ENCODE measurements around the gene DCHS1.
A peak's percentile ranks its signal among the peaks of the same experiment; 100 is the strongest.

DCHS1 gene

DNA sequence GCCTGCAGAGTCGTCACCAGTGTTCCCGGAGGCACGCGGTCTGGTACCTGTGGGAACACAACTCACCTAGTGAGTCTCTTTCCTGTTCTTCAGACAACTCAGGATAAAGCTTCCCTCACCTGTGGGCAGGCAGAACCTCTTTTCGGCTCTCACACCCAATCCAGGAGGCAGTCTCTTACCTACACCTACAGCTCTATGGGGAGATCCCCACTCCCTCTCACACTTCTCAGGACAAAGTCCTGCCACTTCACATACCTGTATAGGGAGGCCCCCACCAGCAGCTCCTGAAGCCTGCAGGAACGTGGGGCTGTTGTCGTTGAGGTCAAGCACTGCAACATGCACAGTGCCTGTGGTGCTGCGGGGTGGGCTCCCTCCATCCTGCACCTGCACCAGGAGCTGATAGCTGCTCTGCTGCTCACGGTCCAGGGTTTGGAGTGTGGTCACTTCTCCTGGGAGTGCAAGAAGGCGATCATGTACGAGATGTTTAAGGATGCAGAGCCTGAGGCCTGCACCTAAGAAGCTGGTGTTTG lies 24.2 kb downstream of the DCHS1 start:
- no peak overlapping the region for H3K4me3 ChIP-seq (ENCODE audit: low read length)
- DNase-seq (ENCODE audit: low read depth, low spot score) = no peak

DNA sequence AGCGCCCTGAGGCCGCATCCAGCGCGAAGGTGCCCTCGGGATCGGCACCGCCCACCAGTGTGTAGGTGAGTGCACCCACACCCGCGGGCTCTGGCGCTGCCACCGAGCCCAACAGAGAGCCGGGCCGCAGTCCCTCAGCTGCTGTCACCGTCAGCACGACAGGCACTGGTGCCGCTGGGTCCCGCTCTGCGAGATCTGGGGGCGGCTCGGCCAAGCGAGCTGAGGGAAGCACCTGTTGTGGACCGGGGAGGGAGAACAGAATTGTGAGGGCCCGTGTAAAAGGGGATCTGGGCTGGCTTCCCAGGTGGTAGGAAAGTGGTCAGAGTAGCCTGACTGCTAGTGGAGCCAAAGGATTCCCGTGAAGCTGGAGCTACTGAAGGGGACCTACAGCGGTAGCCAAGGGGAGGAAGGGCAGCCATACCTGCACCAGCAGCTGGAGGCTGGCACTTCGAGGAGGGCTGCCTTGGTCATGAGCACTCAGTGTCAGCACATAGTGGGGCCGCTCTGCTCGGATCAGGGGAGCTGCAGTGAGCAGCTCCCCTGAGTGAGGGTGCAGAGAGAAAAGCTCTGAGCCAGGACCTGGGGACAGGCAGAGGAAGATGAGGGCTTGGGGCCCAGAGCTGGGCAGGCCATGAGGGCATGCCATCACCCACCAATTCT lies 24.8 kb downstream of the DCHS1 start:
- no peak for DNase-seq (ENCODE audit: low read depth, low spot score)
- no peak overlapping the region for H3K4me3 ChIP-seq (ENCODE audit: low read length)

GRCh38 chr11:6629892-6630631 lies 25.5 kb downstream of the DCHS1 start:
- no peak overlapping the region for H3K4me3 ChIP-seq (ENCODE audit: low read length)

GRCh38 chr11:6629573-6629891 lies 26.1 kb downstream of the DCHS1 start:
- no peak overlapping the region for H3K4me3 ChIP-seq (ENCODE audit: low read length)
- DNase-seq (ENCODE audit: low read depth, low spot score) = no peak

More at GRCh38 chr11:6629892-6630631, 25.5 kb downstream of the DCHS1 start:
- no peak for DNase-seq (ENCODE audit: low read depth, low spot score)

DNA sequence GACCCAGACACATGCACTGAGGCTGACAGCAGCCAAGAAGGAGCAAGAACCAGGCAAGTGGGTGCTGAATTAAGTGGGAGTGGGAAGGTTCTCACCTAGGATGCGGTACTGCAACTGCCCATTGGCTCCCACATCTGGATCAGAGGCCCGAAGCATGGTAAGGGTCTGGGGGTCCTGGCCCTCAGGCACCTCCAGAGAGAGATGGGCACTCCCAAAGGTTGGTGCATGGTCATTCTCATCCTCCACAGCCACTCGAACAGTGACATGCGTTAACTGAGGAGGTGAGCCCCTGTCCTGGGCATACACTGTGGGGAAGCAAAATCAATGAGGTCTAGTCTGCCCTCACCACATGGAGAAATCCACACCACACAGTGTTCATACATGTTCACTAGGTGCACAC lies 27.1 kb downstream of the DCHS1 start:
- no peak overlapping the region for H3K4me3 ChIP-seq (ENCODE audit: low read length)
- no peak for DNase-seq (ENCODE audit: low read depth, low spot score)

DNA sequence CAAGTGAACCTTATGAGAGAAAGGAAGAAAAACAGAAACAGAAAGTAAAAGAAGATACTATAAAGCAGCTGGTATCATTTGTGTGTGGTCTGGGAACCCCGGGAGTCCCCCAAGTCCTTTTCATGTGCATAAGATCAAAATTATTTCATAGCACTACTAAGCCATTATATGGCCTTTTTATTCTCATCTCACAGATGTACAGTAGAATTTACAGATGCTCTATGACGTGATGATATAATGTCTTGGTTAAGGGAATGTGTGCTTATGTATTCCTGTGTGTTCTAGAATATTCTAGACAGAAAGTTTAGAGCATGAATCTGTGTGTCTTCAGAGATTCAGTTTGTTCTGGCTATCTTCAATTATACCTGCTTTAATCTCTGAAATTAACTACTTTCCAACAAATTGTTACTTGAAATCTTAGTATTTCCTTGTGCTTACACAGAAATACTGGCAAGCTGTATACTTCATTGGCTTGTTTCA lies 27.8 kb downstream of the DCHS1 start:
- no peak for DNase-seq (ENCODE audit: low read depth, low spot score)
- H3K4me3 ChIP-seq (ENCODE audit: low read length) = no peak overlapping the region

- no peak overlapping the region for H3K4me3 ChIP-seq (ENCODE audit: low read length)
- no peak for DNase-seq (ENCODE audit: low read depth, low spot score)
These were observed 28.4 kb downstream of the DCHS1 start for GRCh38 chr11:6626971-6627761.

- no peak for DNase-seq (ENCODE audit: low read depth, low spot score)
- no peak overlapping the region for H3K4me3 ChIP-seq (ENCODE audit: low read length)
These were observed 29.7 kb downstream of the DCHS1 start for GRCh38 chr11:6625832-6626420.

DNA sequence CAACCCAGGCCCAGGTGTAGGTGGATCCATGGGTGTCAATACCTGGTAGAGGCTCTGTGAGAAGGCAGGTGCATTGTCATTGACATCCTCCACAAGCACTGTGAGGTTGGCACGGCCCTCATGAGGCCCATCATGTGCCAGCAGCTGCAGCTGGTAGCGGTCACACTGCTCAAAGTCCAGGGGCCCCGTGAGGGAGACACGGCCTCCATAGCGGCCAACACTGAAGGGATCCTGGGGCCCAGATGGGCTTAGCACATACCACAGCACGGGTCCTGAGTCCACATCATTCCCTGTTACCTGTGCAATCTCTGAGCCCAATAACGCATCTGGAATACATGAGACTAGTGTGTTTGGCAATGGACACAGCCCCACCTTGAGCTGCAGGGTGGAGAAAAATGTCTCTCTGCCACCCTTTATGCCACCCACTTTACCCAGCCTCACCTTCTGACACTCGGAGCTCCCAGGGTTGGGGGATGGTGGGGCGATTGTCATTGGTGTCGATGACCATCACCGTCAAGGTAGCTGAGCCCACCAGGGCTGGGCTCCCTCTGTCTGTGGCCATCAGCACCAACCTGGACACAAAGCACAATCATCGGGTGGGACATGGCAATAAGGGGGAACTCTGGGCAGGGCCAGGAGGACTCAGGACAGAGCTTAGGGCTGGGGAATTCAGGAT lies 30.3 kb downstream of the DCHS1 start:
- H3K4me3 ChIP-seq (ENCODE audit: low read length) = no peak overlapping the region
- DNase-seq (ENCODE audit: low read depth, low spot score) = no peak

DNA sequence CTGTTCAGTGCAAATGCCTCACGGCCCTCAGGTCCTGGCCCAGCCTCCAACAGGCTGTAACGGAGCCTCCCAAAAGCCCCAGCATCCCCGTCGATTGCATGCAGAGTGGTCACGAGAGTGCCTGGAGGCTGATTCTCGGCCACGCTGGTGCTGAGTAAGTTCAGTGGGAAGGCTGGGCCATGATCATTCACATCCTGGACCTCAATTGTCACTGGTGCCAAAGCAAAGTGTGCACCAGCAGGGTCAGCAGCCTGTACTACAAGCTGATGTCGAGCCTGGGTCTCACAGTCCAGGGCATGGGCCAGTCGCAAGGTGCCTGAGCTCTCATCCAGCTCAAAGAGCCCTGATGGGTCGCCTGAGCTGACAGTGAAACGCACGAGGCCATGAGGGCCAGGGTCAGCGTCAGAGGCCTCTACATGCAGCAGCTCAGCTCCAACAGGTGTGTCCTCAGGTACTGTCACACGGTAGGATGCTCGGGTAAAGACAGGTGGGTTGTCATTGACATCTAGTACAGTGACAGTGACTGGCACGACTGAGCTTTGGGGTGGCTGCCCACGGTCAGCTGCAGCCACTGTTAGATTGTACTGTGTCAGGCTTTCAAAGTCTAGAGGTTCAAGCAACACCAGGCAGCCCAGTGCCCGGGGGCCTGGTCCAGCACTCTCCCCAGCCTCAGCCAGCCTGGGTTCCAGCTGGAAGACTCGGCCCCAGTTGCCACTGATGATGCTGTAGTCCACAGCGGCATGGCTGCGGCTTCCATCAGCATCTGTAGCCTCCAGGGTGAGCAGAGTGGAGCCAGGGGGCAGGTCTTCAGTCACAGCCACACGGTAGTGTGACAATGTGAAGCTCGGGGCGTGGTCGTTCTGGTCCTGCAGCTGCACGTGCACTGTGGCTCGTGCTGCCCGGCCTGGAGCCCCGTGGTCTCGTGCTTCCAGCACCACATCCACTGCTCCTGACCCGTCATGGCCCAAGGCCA lies 31.9 kb downstream of the DCHS1 start:
- no peak overlapping the region for H3K4me3 ChIP-seq (ENCODE audit: low read length)
- no peak for DNase-seq (ENCODE audit: low read depth, low spot score)

DNA sequence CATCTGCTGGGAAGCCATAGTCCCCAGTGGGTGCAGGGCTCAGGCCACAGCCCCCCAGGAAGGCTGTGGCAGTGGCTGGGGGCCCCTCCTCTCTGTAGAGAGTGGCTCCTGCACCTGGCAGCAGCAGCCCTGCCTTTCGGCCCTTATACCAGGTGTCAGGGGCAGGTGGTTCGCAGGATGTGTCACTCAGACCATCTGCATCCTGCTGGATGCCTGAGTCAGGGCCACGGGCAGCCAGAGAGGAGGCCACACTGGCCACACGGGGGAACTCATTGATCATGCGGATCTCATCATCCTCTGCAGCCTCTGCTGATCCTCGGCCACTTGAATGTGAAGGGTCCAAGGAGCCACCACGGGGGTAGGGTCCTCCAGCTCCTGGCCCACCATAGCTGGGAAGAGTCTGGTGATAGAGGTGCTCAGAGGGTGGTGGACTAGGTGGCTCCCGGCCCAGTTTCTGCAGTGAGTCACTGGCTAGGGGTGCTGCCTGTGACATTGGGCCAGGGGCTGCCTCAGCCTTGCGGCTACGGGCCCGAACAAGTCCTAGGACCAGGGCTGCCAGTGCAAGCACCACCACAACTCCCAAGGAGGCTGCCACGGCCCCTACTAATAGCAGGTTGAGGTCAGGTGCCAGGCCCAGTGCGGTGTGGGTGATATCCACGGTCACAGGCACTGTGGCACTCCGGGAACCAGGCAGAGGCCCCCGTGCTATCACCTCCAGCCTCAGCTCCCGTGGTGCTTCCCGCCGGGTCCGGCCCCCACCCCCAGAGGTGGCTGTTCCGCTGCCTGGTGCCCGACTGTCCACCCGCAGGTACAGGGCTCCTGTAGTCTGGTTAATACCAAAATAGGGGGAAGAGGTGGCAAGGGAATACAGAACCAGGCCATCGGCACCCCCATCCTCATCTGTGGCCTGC lies 33.1 kb downstream of the DCHS1 start:
- H3K4me3 ChIP-seq (ENCODE audit: low read length) = no peak overlapping the region
- no peak for DNase-seq (ENCODE audit: low read depth, low spot score)

DNA sequence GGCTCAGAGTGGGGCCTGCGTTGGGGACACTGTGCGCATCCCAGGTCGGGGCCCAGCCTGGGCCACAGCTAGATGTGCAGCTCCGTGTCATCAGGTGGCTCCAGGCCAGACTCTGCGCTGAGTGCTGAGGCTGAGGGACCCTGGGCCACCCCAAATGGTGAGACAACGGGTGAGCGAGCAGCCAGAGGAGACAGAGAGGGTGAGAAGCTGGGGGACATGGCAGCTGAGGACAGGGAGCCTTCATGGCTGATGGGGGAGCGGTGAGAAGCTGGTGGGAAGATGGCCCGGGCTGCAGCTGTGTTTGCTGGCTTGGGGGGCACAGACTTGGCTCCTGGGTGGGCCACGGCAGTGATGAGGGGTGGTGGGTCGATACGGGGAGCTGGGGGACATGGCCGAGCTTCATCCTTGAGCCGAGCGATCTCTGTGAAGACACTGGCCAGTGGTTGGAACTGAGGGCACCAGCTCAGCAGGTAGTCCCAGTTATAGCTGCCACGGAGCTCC lies 33.8 kb downstream of the DCHS1 start:
- DNase-seq (ENCODE audit: low read depth, low spot score) = no peak
- H3K4me3 ChIP-seq (ENCODE audit: low read length) = no peak overlapping the region

GRCh38 chr11:6620636-6621035 lies 35.0 kb downstream of the DCHS1 start:
- DNase-seq (ENCODE audit: low read depth, low spot score) = no peak

DNA sequence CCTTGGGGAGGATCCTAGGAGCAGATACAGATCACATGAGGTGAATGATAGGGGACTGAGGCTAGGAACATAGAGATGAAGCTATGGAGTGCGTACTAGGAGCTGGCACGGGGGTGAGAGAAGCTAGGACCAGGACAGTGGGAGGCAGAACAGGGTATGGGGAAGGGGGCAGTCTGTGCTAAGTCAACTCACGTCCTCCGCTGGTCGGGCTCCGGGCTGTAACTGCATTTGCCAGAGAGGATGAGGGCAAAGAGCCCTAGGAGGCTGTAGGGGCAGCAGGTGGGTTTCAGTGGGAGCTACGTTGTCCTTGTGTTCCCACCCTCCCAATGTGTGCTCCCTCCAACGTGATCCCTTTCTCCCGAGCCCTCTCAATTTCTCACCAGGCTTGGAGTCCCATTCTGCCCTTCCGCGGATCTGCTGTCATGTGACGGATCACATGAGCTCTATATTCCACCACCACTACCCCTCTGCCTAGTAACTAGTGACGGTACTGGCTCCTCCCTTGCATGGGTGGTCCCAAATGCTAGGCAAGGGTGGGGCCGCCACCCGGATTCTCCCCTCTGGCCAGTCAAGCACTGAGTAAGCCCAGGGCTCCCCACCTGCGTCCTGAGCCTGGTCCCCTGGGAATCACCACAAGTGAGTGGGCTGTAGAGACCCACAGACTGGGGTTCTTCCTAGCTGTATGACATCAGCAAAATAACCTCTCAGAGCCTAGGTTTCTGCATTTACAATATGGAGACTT lies 36.4 kb downstream of the DCHS1 start, which contains the start of gene TPP1:
TSS of gene TPP1 (minus strand) at position 419 of the 742 bp plus-strand sequence. CDS start at position 397, 22 bp downstream.
- H3K4me3 ChIP-seq (ENCODE audit: low read length) = peak within 1 kb of the TSS; percentile 98
- peak; percentile 90 for DNase-seq (ENCODE audit: low read depth, low spot score)

More at GRCh38 chr11:6620636-6621035, 35.0 kb downstream of the DCHS1 start:
- no peak overlapping the region for H3K4me3 ChIP-seq (ENCODE audit: low read length)

DNA sequence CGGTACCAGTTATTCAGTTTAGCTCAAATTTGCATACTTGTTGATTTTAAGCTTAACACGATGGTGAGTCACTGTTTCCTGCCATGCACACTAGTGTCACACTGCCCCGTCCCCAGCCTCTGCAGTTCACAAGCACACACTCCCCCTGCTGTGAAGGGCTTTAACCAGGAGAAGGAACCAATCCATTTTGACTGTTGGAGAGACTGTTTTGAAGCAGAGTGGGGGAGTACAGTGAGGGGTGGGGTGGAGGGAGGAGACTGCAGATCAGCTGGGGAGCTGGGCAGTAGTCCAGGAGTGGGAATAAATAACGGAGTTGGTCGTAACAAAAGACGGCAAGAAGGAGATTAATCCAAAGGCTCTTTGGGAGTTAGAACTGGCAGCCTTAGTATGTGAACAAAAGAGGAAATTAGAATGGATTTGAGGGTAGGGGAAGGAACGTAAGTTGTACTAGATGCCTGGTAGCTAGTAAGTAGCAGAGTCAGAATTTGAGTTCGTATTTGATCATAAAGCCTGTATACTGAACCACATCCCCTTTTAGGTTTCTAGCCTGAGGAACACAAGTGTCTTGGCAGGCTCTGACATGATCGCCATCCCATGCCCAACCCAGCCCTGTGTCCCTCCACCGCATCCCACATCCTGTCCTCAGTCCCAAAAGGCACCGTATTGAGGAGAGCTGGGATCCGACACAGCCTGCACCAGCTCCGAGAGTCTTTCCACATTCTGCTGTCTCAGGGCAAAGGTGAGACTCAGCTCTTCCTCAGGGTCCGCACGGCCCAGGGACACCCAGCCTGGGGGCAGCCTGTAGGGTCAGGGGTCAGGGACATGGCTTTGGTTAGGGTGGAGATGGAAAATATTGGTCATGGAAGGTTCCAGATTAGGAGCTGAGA lies 37.2 kb downstream of the DCHS1 start:
- peak overlapping the region; percentile 98 for H3K4me3 ChIP-seq (ENCODE audit: low read length)
- no peak for DNase-seq (ENCODE audit: low read depth, low spot score)

Data from Jurkat, Clone E6-1 (cell line).